Epithelial cell of proximal tubule (primary cell): ENCODE measurements around the gene TMIGD3. TPM values are rescaled to one million over a fixed set of nuclear protein-coding genes. Genes with fewer than 3 reads are reported as not detected.

ENCODE experiments used
- DNase-seq: peaks from one replicate; pipeline ENCODE4 v3.0.0-alpha.2; 2011; ENCODE audit warnings: low read depth
- H3K4me3 ChIP-seq: 2 replicates; pipeline ENCODE4 v1.5.1; 2011; ENCODE audit warnings: low read depth, mild to moderate bottlenecking, low read length
- CTCF ChIP-seq: conservative IDR thresholded peaks from 2 replicates; pipeline ENCODE4 v1.5.1; 2012; ENCODE audit warnings: low read depth, mild to moderate bottlenecking, low read length
- total RNA-seq: library from RNA; depleted of rRNA; stranded (reverse); fragments of >200 nt; gene quantifications from 2 replicates; pipeline ENCODE4 v1.2.3, GENCODE V29; 2015

Gene TMIGD3
- total RNA-seq, 1 donor from 2014 or later = not detected

GRCh38 chr1:111515291-111516004, 12.0 kb upstream of the TMIGD3 start:
- H3K4me3 ChIP-seq = peak overlapping the region; percentile 52
- TF ChIP-seq CTCF = no peak
- DNase-seq = no peak

GRCh38 chr1:111513410-111514020, 10.1 kb upstream of the TMIGD3 start:
- H3K4me3 ChIP-seq = no peak overlapping the region
- no peak for DNase-seq
- TF ChIP-seq CTCF = no peak

- H3K4me3 ChIP-seq = no peak overlapping the region
- no peak for DNase-seq
- no peak for TF ChIP-seq CTCF
Observed at GRCh38 chr1:111512931-111513330, 9.5 kb upstream of the TMIGD3 start.

- DNase-seq = no peak
- no peak for TF ChIP-seq CTCF
Observed at GRCh38 chr1:111512132-111512889, 8.9 kb upstream of the TMIGD3 start.

GRCh38 chr1:111511370-111511769, 7.9 kb upstream of the TMIGD3 start:
- no peak for DNase-seq
- no peak for TF ChIP-seq CTCF
- H3K4me3 ChIP-seq = no peak overlapping the region

More at GRCh38 chr1:111512132-111512889, 8.9 kb upstream of the TMIGD3 start:
- H3K4me3 ChIP-seq = no peak overlapping the region

GRCh38 chr1:111509997-111510375, 6.6 kb upstream of the TMIGD3 start:
- no peak for TF ChIP-seq CTCF
- DNase-seq = no peak
- no peak overlapping the region for H3K4me3 ChIP-seq
